ENCODE measurements around the gene TSHZ1. TPM values are rescaled to one million over a fixed set of nuclear protein-coding genes. Genes with fewer than 3 reads are reported as not detected.

Gene TSHZ1
- polyA plus RNA-seq, 12 donors, result 19.5 to 200 (median 22.1) TPM

Other genes with a start within 250 kb of the TSHZ1 start
- gene PTGR3, start 1.7 kb upstream of the TSHZ1 start, polyA plus RNA-seq (ENCODE audit: insufficient read length in 12 of 12), result 10 to 100 TPM; 24.5 to 53.4 (median 41.3) TPM
- not detected for gene SMIM21, start 216.9 kb downstream of the TSHZ1 start, polyA plus RNA-seq (ENCODE audit: insufficient read length in 12 of 12)

All from muscle of arm (tissue), 12 donors.